Psoas muscle (tissue), 8 donors: Measurements from ENCODE around the gene KRR1. TPM values are rescaled to one million over a fixed set of nuclear protein-coding genes. Genes with fewer than 3 reads are reported as not detected.

ENCODE experiments used
- ATAC-seq, 4 donors: fragments of 200-7000 bp; cut with Tn5 transposase; one replicate each; pipeline ENCODE4 v1.9.1; 2020; ENCODE audit warnings: moderate library complexity in 3 of 4, mild to moderate bottlenecking in 2 of 4
- DNase-seq, 2 donors: peaks; one replicate each; pipeline ENCODE4 v3.0.0-alpha.2; 2020
- H3K27ac ChIP-seq: fragments of 200-600 bp; one replicate; pipeline ENCODE4 v1.8.0; 2022
- H3K27me3 ChIP-seq, 3 donors: fragments of 200-600 bp in 1 of 3; one replicate each; pipeline versions ENCODE4 v1.6.1 to v1.8.0; 2013 to 2022; ENCODE audit warnings: low read length in 2 of 3, mild to moderate bottlenecking in 2 of 3, moderate library complexity in 1 of 3; ENCODE audit not compliant: insufficient read depth in 3 of 3
- H3K36me3 ChIP-seq, 2 donors: fragments of 200-600 bp in 1 of 2; one replicate each; pipeline versions ENCODE4 v1.6.1 to v1.8.0; 2013 to 2022; ENCODE audit warnings: low read depth in 1 of 2, mild to moderate bottlenecking in 1 of 2, moderate library complexity in 1 of 2; ENCODE audit not compliant: insufficient read depth in 1 of 2
- H3K4me1 ChIP-seq: fragments of 200-600 bp; one replicate; pipeline ENCODE4 v1.8.0; 2022
- H3K4me3 ChIP-seq: fragments of 200-600 bp; one replicate; pipeline ENCODE4 v1.8.0; 2022; ENCODE audit warnings: mild to moderate bottlenecking
- H3K9me3 ChIP-seq: fragments of 200-600 bp; one replicate; pipeline ENCODE4 v1.8.0; 2022
- WGBS, 3 donors: extraction: QIAGEN DNeasy Blood & Tissue Kit; methylation state at CpG; one replicate each; pipeline versions ENCODE4 v1.1.6 to v1.1.7; 2013; 5-methylcytosine and 5-hydroxymethylcytosine counted together
- intact Hi-C, 2 donors: fragments of 100-400 bp; cut with DNase I; formaldehyde crosslinking; loops; one replicate each; pipeline versions ENCODE4 v1.11.0 to v1.14.2; 2022
- polyA plus RNA-seq, 3 donors: library from polyadenylated mRNA; stranded (reverse); fragments of 200-250 nt; gene quantifications; one replicate each; pipeline ENCODE4 v1.2.3, GENCODE V29; 2013
- total RNA-seq, 4 donors: library from RNA; stranded (reverse); fragmentation: NEBNext Ultra II Directional in 2 of 4; extraction: Animal tissue kit (Norgen Biotek cat#: 25700) in 2 of 4; gene quantifications; one replicate each; pipeline versions ENCODE4 v1.2.1 to v1.2.4, GENCODE V29; 2021 to 2023
- TF ChIP-seq, protein P1 (sequence below): fragments of 200-600 bp; IDR thresholded peaks from one replicate; pipeline ENCODE4 v1.8.0; 2022; ENCODE audit warnings: antibody characterized with exemption
- donor health status: healthy with polysubstance abuse.
- donor health status: DM: no; HTN: no; CAD: no; lungs with moderate emphysema.
- donor health status: Bipolar disorder and iron deficiency.
- donor health status: healthy.
- donor health status: DM: yes; HTN: yes; CAD: no.
- donor health status: DM: no; HTN: no; CAD: no.
- donor health status: DM: no; HTN: no; CAD: no.
- donor health status: DM: yes; HTN: yes; CAD: no.

Gene KRR1
- total and polyA plus RNA-seq, 7 donors, result 15.7 to 64.9 (median 43.1) TPM

- TF ChIP-seq, protein P1, sequence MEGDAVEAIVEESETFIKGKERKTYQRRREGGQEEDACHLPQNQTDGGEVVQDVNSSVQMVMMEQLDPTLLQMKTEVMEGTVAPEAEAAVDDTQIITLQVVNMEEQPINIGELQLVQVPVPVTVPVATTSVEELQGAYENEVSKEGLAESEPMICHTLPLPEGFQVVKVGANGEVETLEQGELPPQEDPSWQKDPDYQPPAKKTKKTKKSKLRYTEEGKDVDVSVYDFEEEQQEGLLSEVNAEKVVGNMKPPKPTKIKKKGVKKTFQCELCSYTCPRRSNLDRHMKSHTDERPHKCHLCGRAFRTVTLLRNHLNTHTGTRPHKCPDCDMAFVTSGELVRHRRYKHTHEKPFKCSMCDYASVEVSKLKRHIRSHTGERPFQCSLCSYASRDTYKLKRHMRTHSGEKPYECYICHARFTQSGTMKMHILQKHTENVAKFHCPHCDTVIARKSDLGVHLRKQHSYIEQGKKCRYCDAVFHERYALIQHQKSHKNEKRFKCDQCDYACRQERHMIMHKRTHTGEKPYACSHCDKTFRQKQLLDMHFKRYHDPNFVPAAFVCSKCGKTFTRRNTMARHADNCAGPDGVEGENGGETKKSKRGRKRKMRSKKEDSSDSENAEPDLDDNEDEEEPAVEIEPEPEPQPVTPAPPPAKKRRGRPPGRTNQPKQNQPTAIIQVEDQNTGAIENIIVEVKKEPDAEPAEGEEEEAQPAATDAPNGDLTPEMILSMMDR, result no peak
- no peaks in the 10 kb centered on the region for H3K9me3 ChIP-seq
- no peak for DNase-seq
- H3K36me3 ChIP-seq, result no peaks in the 10 kb centered on the region
- ATAC-seq, result no peak
- H3K4me1 ChIP-seq, result peaks cover 8% of the 10 kb centered on the region
- H3K27ac ChIP-seq, result no peak overlapping the region
- intact Hi-C loops, result loop anchor here in 1 of 2 donors (10.0 kb wide), 1 partner anchor 480 kb away; the partner anchor contains the start of gene PHLDA1
- WGBS, 3 donors, result 76 to 93% (median 90%) methylated on average over 1 of the region's 1 CpG
- H3K4me3 ChIP-seq, result no peak overlapping the region
- no peaks in the 10 kb centered on the region for H3K27me3 ChIP-seq
Measured at GRCh38 chr12:75554556-75554880, 43.1 kb upstream of the KRR1 start.

GRCh38 chr12:75553836-75554555 is 42.6 kb upstream of the KRR1 start:
- DNase-seq (no peak), ATAC-seq (no peak)
- TF ChIP-seq, protein P1, result no peak
- no peak overlapping the region for H3K4me3 ChIP-seq
- no peaks in the 10 kb centered on the region for H3K9me3 ChIP-seq
- no peak overlapping the region for H3K27ac ChIP-seq
- H3K36me3 ChIP-seq, result no peaks in the 10 kb centered on the region
- H3K4me1 ChIP-seq, result peaks cover 8% of the 10 kb centered on the region
- H3K27me3 ChIP-seq, result no peaks in the 10 kb centered on the region
- WGBS, 3 donors, result 37 to 54% (median 39%) methylated on average over 3 of the region's 3 CpGs
- intact Hi-C loops, result loop anchor here in 1 of 2 donors (10.0 kb wide), 1 partner anchor 481 kb away; the partner anchor contains the start of gene PHLDA1

- TF ChIP-seq, protein P1, result no peak
- no peaks in the 10 kb centered on the region for H3K9me3 ChIP-seq
- H3K4me1 ChIP-seq, result peaks cover 8% of the 10 kb centered on the region
- H3K27me3 ChIP-seq, result no peaks in the 10 kb centered on the region
- DNase-seq (no peak), ATAC-seq (no peak)
- H3K27ac ChIP-seq, result no peak overlapping the region
- no peak overlapping the region for H3K4me3 ChIP-seq
- 26 to 39% (median 37%) methylated on average over 1 of the region's 1 CpG for WGBS, 3 donors
- intact Hi-C loops, result loop anchor here in 1 of 2 donors (10.0 kb wide), 1 partner anchor 481 kb away; the partner anchor contains the start of gene PHLDA1
- H3K36me3 ChIP-seq, result no peaks in the 10 kb centered on the region
Measured at GRCh38 chr12:75553398-75553797, 42.0 kb upstream of the KRR1 start.

- H3K4me1 ChIP-seq, result peaks cover 8% of the 10 kb centered on the region
- H3K27ac ChIP-seq, result no peak overlapping the region
Measured at GRCh38 chr12:75551477-75551876, 40.1 kb upstream of the KRR1 start.

More at GRCh38 chr12:75551477-75551876, 40.1 kb upstream of the KRR1 start:
- no peaks in the 10 kb centered on the region for H3K27me3 ChIP-seq
- TF ChIP-seq, protein P1, result no peak
- no peak overlapping the region for H3K4me3 ChIP-seq
- H3K9me3 ChIP-seq, result no peaks in the 10 kb centered on the region
- intact Hi-C loops, result loop anchor here in 1 of 2 donors (10.0 kb wide), 1 partner anchor 483 kb away; the partner anchor contains the start of gene PHLDA1
- no peak for ATAC-seq
- no peak for DNase-seq
- no peaks in the 10 kb centered on the region for H3K36me3 ChIP-seq
